GM10266 (cell line): ENCODE data around the gene WDFY3.

Experiments used
- DNase-seq: peaks from one replicate; pipeline ENCODE4 v3.0.0; 2012; ENCODE audit errors: extremely low spot score
- TF ChIP-seq, protein P1 (sequence below): IDR thresholded peaks from 2 replicates; pipeline ENCODE4 v1.5.1; 2012; ENCODE audit warnings: mild to moderate bottlenecking, low read depth; ENCODE audit not compliant: control insufficient read depth, insufficient read depth; ENCODE audit errors: missing control alignments

The WDFY3 gene

DNA sequence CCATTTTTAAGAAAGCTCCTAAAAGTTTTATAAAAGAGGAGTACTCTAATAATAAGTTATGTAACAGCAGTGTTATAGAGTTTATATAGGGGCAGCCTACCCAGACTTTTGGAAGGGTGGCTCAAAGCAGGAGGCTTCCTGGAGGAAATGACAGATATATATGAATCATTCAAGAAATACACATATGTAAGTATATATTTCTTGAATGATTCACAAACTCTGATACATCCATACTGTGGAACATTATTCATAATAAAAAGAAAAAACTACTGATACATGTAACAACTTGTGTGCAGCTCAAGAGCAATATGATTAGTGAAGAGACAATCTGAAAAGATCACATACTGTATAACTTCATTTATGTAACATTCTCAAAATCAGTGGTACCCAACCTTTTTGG is 166.2 kb downstream of the WDFY3 start:
- DNase-seq = no peak
- TF ChIP-seq, protein P1, sequence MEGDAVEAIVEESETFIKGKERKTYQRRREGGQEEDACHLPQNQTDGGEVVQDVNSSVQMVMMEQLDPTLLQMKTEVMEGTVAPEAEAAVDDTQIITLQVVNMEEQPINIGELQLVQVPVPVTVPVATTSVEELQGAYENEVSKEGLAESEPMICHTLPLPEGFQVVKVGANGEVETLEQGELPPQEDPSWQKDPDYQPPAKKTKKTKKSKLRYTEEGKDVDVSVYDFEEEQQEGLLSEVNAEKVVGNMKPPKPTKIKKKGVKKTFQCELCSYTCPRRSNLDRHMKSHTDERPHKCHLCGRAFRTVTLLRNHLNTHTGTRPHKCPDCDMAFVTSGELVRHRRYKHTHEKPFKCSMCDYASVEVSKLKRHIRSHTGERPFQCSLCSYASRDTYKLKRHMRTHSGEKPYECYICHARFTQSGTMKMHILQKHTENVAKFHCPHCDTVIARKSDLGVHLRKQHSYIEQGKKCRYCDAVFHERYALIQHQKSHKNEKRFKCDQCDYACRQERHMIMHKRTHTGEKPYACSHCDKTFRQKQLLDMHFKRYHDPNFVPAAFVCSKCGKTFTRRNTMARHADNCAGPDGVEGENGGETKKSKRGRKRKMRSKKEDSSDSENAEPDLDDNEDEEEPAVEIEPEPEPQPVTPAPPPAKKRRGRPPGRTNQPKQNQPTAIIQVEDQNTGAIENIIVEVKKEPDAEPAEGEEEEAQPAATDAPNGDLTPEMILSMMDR = no peak

- no peak for DNase-seq
- TF ChIP-seq, protein P1 = no peak
Measured at GRCh38 chr4:84799318-84799717, 167.2 kb downstream of the WDFY3 start.

DNA sequence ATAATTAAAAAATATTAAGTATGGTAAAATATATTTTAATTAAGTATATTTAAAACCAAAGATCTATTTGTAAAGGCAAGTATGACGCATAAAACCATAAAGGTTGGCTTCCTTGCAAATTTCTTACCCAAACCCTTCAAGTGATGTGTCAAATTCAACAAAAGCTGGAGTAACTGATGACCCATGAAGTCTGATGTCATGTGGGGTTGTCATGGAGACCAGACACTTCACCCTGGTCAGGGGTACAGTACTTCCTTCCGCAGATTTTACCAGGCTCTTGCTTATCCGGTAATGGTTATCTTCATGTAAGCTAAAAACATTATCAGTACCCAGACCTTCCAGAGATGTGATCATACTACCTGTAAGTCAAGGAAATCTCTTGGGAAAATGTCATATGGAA is 170.1 kb downstream of the WDFY3 start:
- TF ChIP-seq, protein P1 = no peak
- no peak for DNase-seq

DNA sequence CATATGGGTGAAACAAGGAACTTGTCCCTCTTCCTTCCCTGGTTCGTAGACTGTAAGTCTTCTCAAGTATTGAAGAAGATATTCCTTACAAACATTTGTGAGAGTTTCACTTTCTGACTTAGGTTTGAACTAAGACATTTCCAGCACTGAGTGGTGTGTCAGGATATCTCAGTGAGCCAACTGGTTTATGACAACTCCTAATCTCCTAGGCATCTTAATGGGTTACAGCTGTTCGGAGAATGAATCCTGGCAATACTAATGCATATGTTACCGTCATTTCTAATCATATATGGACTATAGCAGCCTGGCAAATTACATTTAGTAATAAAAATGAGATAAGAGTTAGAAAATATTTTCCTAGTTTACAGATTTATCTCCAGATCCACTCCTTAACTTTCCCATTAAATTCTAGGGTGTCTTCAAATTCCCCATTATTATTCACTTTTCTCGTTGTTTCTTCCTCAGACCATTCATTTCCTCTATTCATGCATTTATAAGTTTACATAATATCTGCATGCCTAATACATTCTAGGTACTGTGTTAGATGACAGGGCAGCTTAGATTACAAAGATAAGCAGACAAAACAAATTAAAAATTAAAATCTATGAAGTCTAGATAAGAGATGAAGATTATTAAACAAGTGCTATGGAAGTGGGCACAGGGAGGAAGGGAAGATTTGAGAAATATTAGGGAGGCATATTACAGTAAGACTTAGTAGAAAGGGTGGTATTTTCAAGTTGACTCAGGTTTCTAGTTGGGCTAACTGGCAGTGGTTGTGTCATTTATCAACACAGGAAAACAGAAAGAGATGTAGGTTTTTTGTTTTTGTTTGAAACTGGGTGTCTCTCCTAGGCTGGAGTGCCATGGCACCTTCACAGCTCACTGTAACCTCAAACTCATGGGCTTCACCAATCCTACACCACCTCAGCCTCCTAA is 173.9 kb downstream of the WDFY3 start:
- TF ChIP-seq, protein P1 = no peak
- DNase-seq = no peak

- no peak for DNase-seq
- TF ChIP-seq, protein P1 = no peak
Measured at GRCh38 chr4:84790769-84791565, 175.5 kb downstream of the WDFY3 start.

GRCh38 chr4:84786478-84786877 is 180.0 kb downstream of the WDFY3 start:
- no peak for DNase-seq
- TF ChIP-seq, protein P1 = no peak
